Keratinocyte (primary cell): ENCODE results near the gene EPHA10. TPM values are rescaled to one million over a fixed set of nuclear protein-coding genes. Genes with fewer than 3 reads are reported as not detected.

Source experiments
- DNase-seq: peaks from one replicate; pipeline ENCODE4 v3.0.0-alpha.2; 2011; ENCODE audit warnings: low read depth, missing footprints, low spot score
- FAIRE-seq: peaks from 2 replicates; lab custom pipeline; 2011; peaks lifted over from hg19 to GRCh38; lab: Jason Lieb, UNC
- H2AFZ ChIP-seq: 2 replicates; pipeline ENCODE4 v1.6.0; 2012; ENCODE audit warnings: low read length, control low read depth, inconsistent platforms; ENCODE audit not compliant: control insufficient read depth
- H3K27ac ChIP-seq: 2 replicates; pipeline ENCODE4 v1.5.1; 2011; ENCODE audit warnings: low read length; ENCODE audit not compliant: control insufficient read depth, insufficient read depth
- H3K27me3 ChIP-seq: 3 replicates; pipeline ENCODE4 v1.6.0; 2011; ENCODE audit warnings: low read length; ENCODE audit not compliant: control insufficient read depth, insufficient read depth; ENCODE audit errors: extremely low read depth
- H3K36me3 ChIP-seq, 2 experiments: 2 replicates in 1 of 2; 3 replicates in 1 of 2; pipeline ENCODE4 v1.5.1; 2011; ENCODE audit warnings: low read length in 2 of 2, mild to moderate bottlenecking in 1 of 2; ENCODE audit not compliant: control insufficient read depth in 2 of 2, insufficient read depth in 2 of 2; ENCODE audit errors: extremely low read depth in 1 of 2
- H3K4me1 ChIP-seq: 3 replicates; pipeline ENCODE4 v1.5.1; 2011; ENCODE audit warnings: low read length; ENCODE audit not compliant: control insufficient read depth, insufficient read depth; ENCODE audit errors: extremely low read depth
- H3K4me2 ChIP-seq: 3 replicates; pipeline ENCODE4 v1.6.0; 2011; ENCODE audit warnings: low read depth, low read length; ENCODE audit not compliant: control insufficient read depth, insufficient read depth; ENCODE audit errors: extremely low read depth
- H3K4me3 ChIP-seq, 3 experiments: fragments of 200-600 bp in 1 of 3; sonication (generic) in 1 of 3; 2 replicates in 2 of 3; 3 replicates in 1 of 3; pipeline ENCODE4 v1.5.1; 2011 to 2016; ENCODE audit warnings: low read length in 3 of 3, mild to moderate bottlenecking in 3 of 3, control low read depth in 2 of 3, inconsistent platforms in 1 of 3, low read depth in 1 of 3, mixed read lengths in 1 of 3, mixed run types in 1 of 3, moderate library complexity in 1 of 3; ENCODE audit not compliant: control insufficient read depth in 2 of 3, insufficient read depth in 2 of 3; ENCODE audit errors: extremely low read depth in 1 of 3
- H3K79me2 ChIP-seq: 2 replicates; pipeline ENCODE4 v1.6.0; 2012; ENCODE audit warnings: low read length; ENCODE audit not compliant: control insufficient read depth, insufficient read depth
- H3K9ac ChIP-seq: 3 replicates; pipeline ENCODE4 v1.6.0; 2011; ENCODE audit warnings: low read length; ENCODE audit not compliant: control insufficient read depth, insufficient read depth; ENCODE audit errors: extremely low read depth
- H3K9me1 ChIP-seq: 3 replicates; pipeline ENCODE4 v1.6.0; 2011; ENCODE audit warnings: low read length; ENCODE audit not compliant: control insufficient read depth, insufficient read depth; ENCODE audit errors: extremely low read depth
- H3K9me3 ChIP-seq: 2 replicates; pipeline ENCODE4 v1.5.1; 2012; ENCODE audit warnings: low read depth, low read length; ENCODE audit not compliant: control insufficient read depth
- H4K20me1 ChIP-seq: 3 replicates; pipeline ENCODE4 v1.6.0; 2011; ENCODE audit warnings: low read length; ENCODE audit not compliant: control insufficient read depth, insufficient read depth; ENCODE audit errors: extremely low read depth
- CTCF ChIP-seq, 3 experiments: IDR thresholded peaks in 1 of 3; conservative IDR thresholded peaks in 1 of 3; optimal IDR thresholded peaks in 1 of 3; 2 replicates in 2 of 3; 3 replicates in 1 of 3; pipeline versions ENCODE3 to v1.5.1; 2011; ENCODE audit warnings: low read length in 3 of 3, mild to moderate bottlenecking in 3 of 3, moderate library complexity in 2 of 3, control low read depth in 1 of 3, inconsistent platforms in 1 of 3; ENCODE audit not compliant: insufficient read depth in 2 of 3; ENCODE audit errors: extremely low read depth in 1 of 3
- EZH2 ChIP-seq: IDR thresholded peaks from one replicate; pipeline ENCODE4 v1.6.1; 2012; ENCODE audit warnings: inconsistent platforms, mild to moderate bottlenecking, low read length, moderate library complexity
- dilution Hi-C: fragments of 300-500 bp; cut with MboI; formaldehyde crosslinking; loops from one replicate; pipeline ENCODE4 v1.7.0; 2020; ENCODE audit warnings: low sequenced_read_pairs; ENCODE audit not compliant: extremely low pct_ligation_motif_present
- polyA minus RNA-seq, 3 experiments: library from RNA; depleted of rRNA, polyadenylated mRNA; stranded (reverse); fragments of >200 nt; gene quantifications; 1 replicate in 1 of 3; 2 replicates in 1 of 3; 3 replicates in 1 of 3; pipeline ENCODE4 v1.2.3, GENCODE V29; 2011
- polyA plus RNA-seq, 5 experiments: library from polyadenylated mRNA; depleted of rRNA in 3 of 5; stranded (reverse) in 3 of 5; stranded (forward) in 1 of 5; unstranded in 1 of 5; fragments of >200 nt; gene quantifications; 1 replicate in 1 of 5; 2 replicates in 3 of 5; 3 replicates in 1 of 5; pipeline versions ENCODE4 v1.2.1 to v1.2.3, GENCODE V29; 2011 to 2012; ENCODE audit warnings: missing spikeins in 2 of 5, low read depth in 1 of 5, low replicate concordance in 1 of 5

EPHA10 gene
- polyA plus RNA-seq: 0.01 TPM in 1 of 3 replicates, not detected in the others
- not detected for polyA plus RNA-seq (2011; ENCODE audit: low read depth)
- polyA plus RNA-seq (2011; cell fraction: cytosol; rRNA removed): not detected in 2 replicates
- not detected in 2 replicates for polyA plus RNA-seq (2011; cell fraction: nucleus; rRNA removed)
- not detected in 2 replicates for polyA plus RNA-seq (2012; ENCODE audit: low replicate concordance)
- polyA minus RNA-seq: not detected in 3 replicates
- not detected for polyA minus RNA-seq (2011; cell fraction: cytosol; rRNA and poly(A)+ RNA removed)
- polyA minus RNA-seq (2011; cell fraction: nucleus; rRNA and poly(A)+ RNA removed): 0.11 TPM in 1 of 2 replicates, not detected in the other

- no peak within 1 kb of the TSS for H3K9ac ChIP-seq
- no peak within 1 kb of the TSS for H3K4me3 ChIP-seq
- no peak for FAIRE-seq
- no peaks in the 10 kb centered on the region for H3K79me2 ChIP-seq
- H3K27me3 ChIP-seq: peaks cover 69% of the 10 kb centered on the region
- no peak within 1 kb of the TSS for H3K27ac ChIP-seq
- H3K4me2 ChIP-seq: peak within 1 kb of the TSS; percentile 10
- no peaks in the 10 kb centered on the region for H3K36me3 ChIP-seq
- no peak for DNase-seq
- dilution Hi-C loops: no loop called here
- no peaks in the 10 kb centered on the region for H3K9me1 ChIP-seq
- TF ChIP-seq EZH2 (no peak), CTCF (optimal IDR thresholded peaks at IDR 0.05 in 1 of 3, IDR thresholded peaks at IDR 0.05 in 1 of 3, conservative IDR thresholded peaks at IDR 0.05 in 1 of 3; ENCODE audit: extremely low read depth in 1 of 3, insufficient read depth in 2 of 3, low read length in 3 of 3) (no peak)
- no peaks in the 10 kb centered on the region for H4K20me1 ChIP-seq
- no peak within 1 kb of the TSS for H2AFZ ChIP-seq
- H3K4me1 ChIP-seq: no peaks in the 10 kb centered on the region
- H3K9me3 ChIP-seq: no peaks in the 10 kb centered on the region
Measured at GRCh38 chr1:37764888-37765441, at the start of gene EPHA10. Gene EPHA10, minus strand, starts transcription at chr1:37765120. Its CDS starts 54 bp downstream, at chr1:37765066.

GRCh38 chr1:37814252-37814651 lies 49.3 kb upstream of the EPHA10 start:
- no peak overlapping the region for H3K4me3 ChIP-seq
- peaks cover 19 to 26% of the 10 kb centered on the region in 2 experiments for H3K36me3 ChIP-seq
- DNase-seq: no peak
- peaks cover under 1% of the 10 kb centered on the region for H3K4me1 ChIP-seq
- H3K79me2 ChIP-seq: peaks cover 19% of the 10 kb centered on the region
- TF ChIP-seq EZH2: no peak
- TF ChIP-seq CTCF (optimal IDR thresholded peaks at IDR 0.05 in 1 of 3, IDR thresholded peaks at IDR 0.05 in 1 of 3, conservative IDR thresholded peaks at IDR 0.05 in 1 of 3; ENCODE audit: extremely low read depth in 1 of 3, insufficient read depth in 2 of 3, low read length in 3 of 3): no peak
- no peak overlapping the region for H3K9ac ChIP-seq
- no peaks in the 10 kb centered on the region for H4K20me1 ChIP-seq
- no peak overlapping the region for H3K27ac ChIP-seq
- no peak for FAIRE-seq
- no peaks in the 10 kb centered on the region for H3K9me3 ChIP-seq
- no peak overlapping the region for H2AFZ ChIP-seq
- H3K4me2 ChIP-seq: no peak overlapping the region
- dilution Hi-C loops: no loop called here
- H3K27me3 ChIP-seq: no peaks in the 10 kb centered on the region
- peaks cover 6% of the 10 kb centered on the region for H3K9me1 ChIP-seq
